CD4-positive, alpha-beta T cell treated with Interleukin-10 for 1 hour (primary cell): ENCODE results near the gene SERINC5.
"Not testable (repeated sequence)": the region's sequence is repeated elsewhere in the genome, so short reads cannot be mapped to it uniquely, and the experiment has no call there.

Experiments
- DNase-seq: peaks from one replicate; pipeline ENCODE4 v3.0.0-alpha.2; 2020

SERINC5 gene

DNA sequence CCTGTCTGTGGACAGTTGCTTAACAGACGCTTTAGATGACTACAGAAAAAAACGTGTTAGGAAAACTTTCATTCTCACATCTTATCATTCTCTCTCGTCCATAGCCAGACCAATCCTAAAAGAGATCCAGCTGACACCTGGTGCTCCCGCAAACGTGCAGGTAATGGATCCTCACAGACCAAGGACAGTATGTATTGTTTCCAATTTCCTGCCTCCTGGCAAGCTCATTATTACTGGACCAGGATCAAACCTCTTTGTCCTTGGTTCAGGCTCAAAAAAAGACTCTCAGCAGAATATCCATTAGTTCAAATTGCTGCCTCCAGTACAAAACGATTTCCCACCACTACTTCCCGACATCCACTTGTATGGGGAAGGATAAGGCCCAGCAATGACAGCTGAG is 62.4 kb downstream of the SERINC5 start:
- DNase-seq = no peak

DNA sequence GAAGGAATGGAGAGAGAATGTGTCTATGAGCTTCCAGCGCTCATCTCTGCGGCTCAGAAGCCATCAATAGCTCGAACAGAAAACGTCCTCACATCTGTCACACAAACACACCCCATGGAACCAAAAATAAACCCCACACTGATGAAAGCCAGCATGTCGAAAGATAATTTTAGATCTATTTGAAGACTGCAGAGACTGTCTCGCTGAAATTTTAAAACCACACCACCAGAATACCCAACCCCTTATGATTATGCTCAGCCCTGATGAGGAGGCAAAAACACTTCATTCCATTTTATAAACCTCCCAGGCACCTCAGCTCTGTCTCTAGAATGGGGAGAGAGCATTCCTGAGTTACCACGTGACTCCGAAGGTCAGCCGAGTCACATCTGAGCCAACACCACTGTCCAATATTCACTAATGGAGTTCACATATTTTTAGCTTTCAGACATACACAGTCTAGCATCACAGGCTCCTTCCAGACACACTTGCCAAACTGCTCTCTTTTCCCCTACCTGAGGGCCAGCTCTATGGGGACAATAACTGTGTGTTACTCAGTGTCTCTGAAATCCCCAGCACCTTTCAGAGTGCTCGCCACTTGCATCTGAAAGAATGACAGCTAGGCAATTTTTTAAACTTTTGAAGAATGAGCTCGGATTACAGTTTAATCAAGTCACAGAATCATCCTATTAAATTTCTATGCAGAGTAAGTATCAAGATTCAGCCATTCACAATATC is 63.2 kb downstream of the SERINC5 start:
- no peak for DNase-seq

DNA sequence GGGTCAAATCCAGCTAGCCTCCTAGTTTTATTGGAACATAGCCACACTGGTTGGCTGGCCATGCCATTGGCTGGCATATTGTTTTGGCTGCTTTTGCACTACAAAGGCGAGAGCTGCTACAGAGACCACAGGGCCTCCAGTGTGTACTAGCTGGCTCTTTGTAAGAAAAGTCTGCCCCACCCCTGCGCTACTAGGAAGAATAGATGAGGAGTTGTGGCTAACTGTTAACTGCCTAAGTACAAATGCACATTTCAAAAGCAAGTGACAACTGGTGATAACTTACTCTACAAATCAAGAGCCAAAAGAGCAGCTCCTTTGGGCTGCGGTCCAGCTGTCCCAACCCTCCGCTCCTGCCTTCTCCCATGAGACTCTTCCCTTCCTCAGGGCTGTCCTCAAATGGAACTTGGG is 63.9 kb downstream of the SERINC5 start:
- peak; percentile 57 for DNase-seq

DNA sequence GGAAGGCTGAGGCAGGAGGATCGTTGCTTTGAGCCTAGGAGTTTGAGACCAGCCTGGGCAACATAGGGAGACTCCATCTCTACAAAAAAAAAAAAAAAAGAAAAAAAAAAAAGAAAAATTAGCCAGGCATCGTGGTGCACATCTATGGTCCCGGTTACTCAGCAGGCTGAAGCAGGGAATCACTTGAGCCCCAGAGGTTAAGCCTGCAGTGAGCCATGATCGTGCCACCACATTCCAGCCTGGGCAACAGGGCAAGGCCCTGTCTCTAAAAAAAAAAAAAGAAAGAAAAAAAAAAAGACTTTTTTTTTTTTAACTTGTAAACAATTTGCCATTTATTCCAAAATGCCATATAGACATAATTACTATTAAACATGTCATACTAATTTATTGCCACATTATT is 64.5 kb downstream of the SERINC5 start:
- no peak for DNase-seq

DNA sequence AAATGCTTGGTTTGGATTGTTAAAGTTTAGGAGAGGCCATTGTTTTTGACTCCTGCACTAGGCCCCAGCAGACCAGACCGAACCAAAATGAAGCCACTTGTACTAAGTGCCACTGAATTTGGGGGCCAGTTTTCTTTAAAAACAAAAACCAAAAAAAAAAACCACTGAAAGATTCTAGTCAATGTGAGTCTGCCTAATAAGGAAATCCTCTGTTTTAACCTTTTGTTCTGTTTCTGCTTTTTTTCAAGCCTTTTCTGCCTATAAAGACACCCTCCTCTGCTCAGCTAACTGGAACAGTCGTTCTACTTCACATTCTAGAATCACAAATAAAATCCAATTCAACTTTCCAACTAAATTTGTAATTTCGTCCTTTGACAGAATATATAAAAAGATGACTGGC is 64.9 kb downstream of the SERINC5 start:
- DNase-seq = peak; percentile 34

DNA sequence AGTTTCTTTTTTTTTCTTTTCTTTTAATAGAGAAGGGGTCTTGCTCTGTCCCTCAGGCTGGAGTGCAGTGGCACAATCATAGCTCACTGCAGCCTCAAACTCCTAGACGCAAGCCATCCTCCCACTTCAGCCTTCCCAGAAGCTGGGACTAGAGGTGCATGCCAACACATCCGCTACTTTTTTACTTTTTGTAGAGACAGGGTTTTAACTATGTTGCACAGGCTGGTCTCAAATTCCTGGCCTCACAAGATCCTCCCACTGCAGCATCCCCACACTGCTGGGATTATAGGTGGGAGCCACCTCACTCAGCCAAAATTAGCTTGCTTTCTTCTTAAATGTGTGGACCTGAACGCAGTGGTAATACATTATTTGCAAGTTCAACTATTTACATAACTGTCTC is 66.1 kb downstream of the SERINC5 start:
- DNase-seq = no peak

DNA sequence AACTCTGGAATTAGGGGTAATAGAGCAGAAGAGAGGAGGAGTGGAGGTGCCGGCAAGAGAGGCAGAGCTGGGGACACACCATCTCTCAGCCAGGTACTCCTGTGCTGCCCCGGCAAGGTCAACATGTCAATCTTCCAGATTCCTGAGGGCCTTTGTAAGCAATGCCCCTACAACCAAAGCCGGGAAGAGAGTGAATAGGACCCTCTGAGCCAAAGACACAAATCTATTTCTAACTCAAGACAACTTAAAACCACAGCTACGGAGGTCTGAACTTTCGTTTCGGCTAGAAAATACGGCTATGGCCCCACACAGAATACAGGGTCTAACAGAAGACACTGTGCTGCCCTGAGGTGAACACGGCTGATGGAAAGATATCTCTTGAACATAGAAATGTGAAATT is 66.6 kb downstream of the SERINC5 start:
- DNase-seq = no peak

DNA sequence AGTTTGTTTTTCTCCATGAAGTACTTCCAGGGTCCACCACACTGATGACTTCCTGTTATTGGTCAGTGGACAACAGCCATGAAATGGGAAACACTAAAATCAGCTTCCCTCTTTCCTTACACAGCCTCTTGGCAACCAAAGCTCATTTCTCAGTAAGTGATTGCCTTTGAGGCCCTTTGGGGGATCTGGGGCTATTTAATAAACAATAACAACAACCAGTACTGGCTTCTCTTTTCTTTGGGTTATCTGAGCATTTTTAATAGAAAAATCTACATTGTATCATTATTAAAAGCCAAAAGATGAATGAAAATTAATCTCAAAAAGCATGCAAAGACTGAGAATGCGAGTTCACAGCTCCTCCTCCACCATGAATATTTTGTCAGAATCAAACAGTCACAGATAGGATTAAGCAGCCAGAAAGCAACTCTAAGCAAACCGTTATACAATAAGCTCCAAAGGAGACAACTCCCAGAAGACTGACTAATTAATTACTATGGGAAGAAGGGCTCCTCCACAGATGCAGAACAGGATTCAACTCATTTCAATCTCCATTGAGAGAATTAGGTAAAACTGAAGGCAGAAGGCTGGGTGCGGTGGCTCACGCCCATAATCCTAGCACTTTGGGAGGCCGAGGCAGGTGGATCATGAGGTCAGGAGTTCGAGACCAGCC is 68.3 kb downstream of the SERINC5 start:
- DNase-seq = no peak

DNA sequence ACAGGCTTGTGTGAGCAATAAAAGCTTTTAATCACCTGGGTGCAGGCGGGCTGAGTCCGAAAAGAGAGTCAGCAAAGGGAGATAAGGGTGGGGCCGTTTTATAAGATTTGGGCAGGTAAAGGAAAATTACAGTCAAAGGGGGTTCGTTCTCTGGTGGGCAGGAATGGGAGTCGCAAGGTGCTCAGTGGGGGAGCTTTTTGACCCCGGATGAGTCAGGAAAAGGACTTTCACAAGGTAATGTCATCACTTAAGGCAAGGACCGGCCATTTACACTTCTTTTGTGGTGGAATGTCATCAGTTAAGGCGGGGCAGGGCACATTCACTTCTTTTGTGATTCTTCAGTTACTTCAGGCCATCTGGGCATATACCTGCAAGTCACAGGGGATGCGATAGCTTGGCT is 70.3 kb downstream of the SERINC5 start:
- not testable (repeated sequence) for DNase-seq

DNA sequence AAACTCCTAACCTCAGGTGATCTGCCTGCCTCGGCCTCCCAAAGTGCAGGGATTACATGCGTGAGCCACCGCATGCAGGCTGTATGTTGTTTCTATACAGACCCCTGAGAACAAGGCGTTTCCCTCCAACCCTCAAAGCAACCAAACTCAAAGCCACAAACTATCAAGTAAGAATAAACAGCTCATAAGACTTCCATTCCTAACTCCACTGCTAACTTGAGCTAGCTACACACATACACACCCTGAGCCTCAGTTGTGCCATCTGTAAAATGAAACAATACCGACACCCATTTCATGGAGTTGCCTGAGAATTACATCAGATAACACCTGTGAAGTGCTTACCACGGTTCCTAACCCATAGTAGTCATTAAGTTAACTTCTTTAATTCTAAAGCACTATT is 70.8 kb downstream of the SERINC5 start:
- no peak for DNase-seq

DNA sequence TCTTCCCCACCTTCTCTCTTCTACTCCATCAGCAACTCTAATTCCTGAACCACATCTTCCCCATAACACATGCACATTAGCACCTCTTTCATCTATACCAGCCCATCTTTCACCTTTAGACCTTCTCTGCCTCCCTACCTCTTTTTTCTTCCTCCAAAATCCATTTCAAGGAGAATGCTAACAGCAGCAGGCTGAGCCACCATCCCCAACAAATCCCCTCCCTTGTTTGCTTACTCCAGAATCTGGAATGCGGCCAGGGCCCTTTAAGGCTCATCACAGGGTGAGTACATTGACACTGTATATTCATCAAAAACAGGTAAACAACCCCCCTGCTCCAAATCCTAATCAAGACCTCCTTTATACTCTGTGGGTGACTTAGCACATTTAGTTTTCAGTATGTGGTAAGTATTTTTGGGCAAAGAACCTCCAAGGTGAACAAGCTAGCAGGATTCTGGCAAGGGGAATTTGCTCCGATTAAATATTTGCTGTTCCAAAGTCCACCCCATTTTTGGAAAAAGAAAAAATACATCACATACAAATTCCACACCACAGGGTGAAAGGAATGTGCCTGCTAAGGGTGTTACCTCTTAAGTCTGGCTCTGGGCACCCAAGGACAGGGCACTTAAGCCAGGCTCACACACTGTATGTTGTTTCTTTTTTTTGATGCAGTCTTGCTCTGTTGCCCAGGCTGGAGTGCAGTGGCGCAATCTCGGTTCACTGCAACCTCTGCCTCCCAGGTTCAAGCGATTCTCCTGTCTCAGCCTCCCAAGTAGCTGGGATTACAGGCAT is 71.4 kb downstream of the SERINC5 start:
- DNase-seq = no peak

DNA sequence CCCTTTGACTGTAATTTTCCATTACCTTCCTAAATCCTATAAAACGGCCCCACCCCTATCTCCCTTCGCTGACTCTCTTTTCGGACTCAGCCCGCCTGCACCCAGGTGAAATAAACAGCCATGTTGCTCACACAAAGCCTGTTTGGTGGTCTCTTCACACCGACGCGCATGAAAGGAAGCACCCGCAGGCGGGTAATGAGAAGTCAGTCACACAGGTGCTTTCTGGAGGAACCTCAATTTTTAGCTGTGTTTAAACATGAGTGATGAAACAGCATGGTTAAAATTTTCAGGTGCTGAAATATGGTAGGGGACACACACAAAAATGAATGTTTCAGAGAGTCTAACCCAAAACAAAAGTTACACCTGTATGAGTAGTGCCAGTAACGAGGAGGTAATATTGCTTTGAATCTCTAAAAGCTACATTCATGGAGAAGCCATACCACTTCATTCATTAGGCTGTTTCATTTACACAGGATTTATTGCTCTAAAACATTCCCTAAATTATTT is 72.1 kb downstream of the SERINC5 start:
- DNase-seq = peak; percentile 32

DNA sequence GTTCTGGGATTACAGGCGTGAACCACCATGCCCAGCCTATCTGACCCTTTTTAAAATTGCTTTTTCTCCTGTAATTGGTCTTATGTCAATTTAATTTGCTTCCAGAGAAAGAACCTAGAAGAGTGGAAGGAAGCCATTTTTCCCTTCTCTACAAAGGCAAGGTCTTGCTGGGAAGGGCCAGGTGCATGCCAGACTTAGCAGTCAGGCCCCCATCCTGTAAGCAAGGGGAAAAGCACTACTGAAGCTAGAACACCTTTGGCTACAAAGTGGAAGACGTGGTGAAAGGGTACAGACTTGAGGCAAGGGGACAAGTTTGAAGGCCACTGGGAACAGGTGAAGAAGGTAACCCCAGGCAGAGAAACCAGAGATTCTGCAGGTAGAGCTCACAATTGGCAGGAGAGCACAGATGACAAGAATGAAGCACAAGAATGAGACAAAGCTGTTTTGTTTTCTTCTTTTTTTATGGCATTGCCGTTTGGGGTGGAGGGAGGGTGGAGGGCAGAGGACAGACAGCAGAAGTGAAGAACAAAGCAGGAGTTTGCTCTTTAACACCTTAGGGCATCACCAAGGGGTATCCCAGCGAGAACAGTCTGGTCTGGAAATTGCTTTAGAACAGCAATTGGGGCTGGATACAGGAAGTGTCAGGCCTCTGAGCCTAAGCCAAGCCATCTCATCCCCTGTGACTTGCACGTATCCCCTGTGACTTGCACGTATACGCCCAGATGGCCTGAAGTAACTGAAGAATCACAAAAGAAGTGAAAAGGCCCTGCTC is 72.9 kb downstream of the SERINC5 start:
- no peak for DNase-seq

DNA sequence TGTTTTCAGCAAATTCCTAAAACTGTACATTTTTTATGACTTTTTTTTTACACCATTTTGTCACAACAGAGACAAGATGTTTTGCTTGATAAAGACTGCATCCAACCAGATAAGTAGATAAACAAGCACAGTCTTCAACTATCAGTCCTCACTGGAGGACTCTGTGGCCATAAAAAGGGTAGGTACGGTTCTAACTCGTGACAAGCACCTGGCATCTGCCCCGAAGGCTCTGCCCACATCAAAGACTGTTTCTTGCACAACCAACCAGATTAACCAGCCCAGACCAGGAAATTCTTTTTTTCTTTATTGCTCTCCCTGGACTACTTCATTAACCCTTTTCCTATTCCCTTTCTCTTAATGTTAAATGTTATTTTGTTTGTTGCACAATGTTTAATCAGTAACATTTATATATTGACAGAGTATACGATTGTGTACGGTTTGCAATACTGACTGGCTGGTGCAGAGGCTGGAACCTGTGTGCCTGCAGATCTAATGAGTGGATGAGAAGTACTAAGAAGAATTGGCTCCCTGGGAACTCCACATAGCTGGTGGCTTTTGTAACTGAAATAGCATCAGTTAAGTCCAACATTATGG is 74.1 kb downstream of the SERINC5 start:
- DNase-seq = peak; percentile 79

DNA sequence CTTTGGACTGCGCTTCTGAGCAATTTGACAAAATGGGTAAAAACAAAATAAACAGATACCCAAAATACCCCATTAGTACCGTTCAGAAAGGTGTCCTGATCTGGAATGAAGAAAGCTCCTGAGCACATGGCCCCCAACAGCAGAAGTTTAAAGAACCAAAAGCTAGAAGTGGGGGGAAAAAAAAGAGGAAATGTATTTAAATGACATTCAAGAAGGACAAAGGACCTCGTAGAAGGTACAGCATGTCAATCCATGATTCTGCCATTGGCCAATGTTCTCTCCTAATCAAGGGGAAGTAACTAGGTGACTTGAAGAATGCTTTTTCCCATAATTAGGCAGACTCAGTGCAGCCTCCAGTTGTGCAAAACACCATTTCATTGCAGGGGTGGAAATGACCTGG is 78.6 kb downstream of the SERINC5 start:
- no peak for DNase-seq

DNA sequence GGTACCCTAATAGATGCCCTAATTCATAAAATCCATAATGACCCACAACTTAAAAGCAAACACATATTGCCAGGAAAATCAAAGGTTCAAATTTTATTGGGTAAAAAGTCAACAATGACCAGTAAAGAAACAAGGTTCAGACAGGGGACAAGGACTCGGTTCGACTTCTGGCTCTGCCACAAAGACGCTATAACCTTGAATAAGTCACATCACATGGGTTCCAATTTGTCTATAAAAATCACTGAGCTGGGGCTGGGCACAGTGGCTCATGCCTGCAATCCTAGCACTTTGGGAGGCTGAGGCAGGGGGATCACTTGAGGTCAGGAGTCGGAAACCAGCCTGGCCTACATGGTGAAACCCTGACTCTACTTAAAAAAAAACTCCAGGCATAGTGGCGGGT is 80.5 kb downstream of the SERINC5 start:
- DNase-seq = no peak

DNA sequence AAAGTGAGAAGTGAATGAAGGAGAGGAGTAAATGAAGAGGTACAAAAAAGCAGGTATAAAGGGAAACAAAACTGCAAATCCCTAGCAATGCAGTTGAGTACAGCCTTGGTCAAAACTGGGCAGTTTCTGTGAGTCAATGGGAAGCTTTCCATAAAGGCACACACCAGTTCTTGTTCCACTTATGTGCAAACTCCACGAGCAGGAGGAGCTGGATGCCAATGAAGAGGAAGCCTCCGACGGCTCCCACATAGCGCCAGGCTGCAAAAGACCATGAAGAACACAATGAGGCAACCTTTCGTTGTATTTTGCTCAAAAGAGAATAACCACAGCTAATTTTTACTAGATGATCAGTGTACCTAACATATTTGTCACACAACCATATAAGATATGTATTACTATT is 81.1 kb downstream of the SERINC5 start:
- no peak for DNase-seq

DNA sequence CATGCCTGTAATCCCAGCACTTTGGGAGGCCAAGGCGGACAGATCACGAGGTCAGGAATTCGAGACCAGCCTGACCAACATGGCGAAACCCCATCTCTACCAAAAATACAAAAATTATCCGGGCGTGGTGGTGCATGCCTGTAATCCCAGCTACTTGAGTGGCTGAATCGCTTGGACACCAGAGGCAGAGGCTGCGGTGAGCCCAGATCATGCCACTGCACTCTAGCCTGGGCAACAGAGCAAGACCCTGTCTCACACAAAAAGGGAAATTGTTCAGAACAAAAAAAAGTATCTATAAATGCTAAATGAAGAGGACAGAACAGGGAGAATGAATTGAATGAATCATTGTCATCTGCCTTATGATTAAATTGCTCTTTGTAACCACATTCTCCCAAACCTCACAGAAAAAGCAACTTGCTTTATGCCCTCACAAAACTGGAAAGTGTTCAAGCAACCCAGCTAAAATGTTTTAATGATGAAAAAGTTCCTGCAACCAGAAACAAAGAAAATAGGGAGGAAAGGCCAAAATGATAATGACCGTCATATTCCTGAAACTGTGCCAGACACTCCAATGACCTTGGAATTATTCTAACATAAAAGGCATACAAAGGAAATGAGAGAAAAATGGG is 83.7 kb downstream of the SERINC5 start:
- DNase-seq = no peak

DNA sequence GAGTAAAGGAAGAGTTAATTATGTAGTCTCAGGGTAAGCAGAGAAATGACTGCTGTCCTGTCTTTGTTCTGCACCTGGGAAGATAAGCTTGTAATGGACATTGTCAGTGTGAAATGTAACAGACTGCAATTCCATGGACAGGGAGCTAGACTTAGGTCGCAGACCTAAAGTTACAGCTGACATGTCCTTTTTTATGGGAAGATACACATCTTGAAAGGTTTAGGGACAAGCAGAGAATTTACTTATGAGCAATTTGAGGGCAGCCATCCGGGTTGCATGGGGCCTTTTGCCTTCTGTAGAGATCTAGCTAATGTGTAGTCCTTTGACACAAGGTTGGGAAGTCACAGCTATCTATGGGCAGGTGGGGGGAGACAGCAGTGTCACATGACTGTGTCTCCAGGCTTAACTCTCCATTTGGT is 85.7 kb downstream of the SERINC5 start:
- DNase-seq = no peak

DNA sequence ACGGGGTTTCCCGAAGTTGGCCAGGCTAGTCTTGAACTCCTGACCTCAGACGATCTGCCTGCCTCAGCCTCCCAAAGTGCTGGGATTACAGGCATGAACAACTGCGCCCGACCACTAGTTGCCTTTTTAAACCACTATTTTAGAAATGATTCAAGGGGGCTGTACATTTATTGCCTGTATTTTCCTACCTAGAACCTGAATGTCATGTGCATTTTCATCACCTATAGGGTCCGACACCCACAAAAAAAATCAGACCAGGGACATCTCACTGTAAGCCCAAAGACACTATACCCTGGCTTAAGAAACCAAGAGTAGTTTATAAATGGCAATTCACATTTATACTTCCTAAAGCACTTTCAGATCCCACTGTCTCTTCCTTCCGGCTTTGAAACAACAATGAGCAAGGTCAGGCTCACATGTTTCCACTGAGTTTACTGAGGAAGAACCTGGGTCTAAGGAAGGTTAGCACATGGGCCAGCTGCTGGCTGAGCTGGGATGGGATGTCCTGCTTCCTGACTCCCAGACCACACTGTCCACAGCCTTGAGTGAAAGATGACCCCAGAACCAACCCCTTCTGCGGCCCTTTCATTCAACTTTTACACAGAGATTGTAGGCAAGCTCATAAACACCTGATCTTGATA is 87.3 kb downstream of the SERINC5 start:
- DNase-seq = no peak

DNA sequence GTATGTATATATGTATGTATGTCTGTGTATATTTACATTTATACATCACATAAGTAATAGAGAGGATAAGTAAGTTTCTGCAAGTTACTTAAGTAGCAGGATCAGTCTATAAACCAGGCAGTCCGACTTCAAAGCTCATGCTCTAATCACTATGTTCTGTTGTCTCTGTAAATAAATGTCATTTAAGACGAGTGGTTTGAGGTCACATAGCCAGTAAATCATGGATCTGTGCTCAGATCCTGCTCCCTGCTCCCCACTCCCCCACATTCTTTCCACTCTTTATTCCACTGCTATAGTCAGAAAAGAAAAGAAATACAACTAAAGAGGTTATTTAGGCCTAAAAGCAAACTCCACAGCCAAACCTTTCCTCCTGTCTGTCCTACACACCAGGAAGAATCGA is 90.4 kb downstream of the SERINC5 start:
- DNase-seq = no peak

DNA sequence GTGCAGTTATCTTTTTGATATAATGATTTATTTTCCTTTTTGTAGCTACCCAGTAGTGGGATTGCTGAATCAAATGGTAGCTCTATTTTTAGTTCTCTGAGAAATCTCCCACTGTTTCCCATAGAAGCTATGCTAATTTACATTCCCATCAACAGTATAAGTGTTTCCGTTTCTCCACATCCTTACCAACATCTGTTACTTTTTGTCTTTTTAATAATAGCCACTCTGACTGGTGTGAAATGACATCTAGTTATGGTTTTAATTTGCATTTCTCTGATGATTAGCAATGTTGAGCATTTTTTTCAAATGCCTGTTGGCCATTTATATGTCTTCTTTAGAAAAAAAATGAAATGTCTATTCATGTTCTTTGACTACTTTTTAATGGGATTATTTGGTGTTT is 94.7 kb downstream of the SERINC5 start:
- DNase-seq = no peak
